H4 (cell line): ENCODE results near the gene EIF2S1. TPM values are rescaled to one million over a fixed set of nuclear protein-coding genes. Genes with fewer than 3 reads are reported as not detected.
"Not testable (repeated sequence)": the region's sequence is repeated elsewhere in the genome, so short reads cannot be mapped to it uniquely, and the experiment has no call there.

Experiments
- DNase-seq: peaks from one replicate; pipeline ENCODE4 v3.0.0-alpha.2; 2015; ENCODE audit warnings: low spot score
- total RNA-seq: library from RNA; depleted of rRNA; stranded (reverse); fragments of >200 nt; shearing (Covaris generic); gene quantifications from 2 replicates; pipeline ENCODE4 v1.2.3, GENCODE V29; 2014

EIF2S1 gene
- total RNA-seq, 1 experiment from 2014 or later = 295 TPM

DNA sequence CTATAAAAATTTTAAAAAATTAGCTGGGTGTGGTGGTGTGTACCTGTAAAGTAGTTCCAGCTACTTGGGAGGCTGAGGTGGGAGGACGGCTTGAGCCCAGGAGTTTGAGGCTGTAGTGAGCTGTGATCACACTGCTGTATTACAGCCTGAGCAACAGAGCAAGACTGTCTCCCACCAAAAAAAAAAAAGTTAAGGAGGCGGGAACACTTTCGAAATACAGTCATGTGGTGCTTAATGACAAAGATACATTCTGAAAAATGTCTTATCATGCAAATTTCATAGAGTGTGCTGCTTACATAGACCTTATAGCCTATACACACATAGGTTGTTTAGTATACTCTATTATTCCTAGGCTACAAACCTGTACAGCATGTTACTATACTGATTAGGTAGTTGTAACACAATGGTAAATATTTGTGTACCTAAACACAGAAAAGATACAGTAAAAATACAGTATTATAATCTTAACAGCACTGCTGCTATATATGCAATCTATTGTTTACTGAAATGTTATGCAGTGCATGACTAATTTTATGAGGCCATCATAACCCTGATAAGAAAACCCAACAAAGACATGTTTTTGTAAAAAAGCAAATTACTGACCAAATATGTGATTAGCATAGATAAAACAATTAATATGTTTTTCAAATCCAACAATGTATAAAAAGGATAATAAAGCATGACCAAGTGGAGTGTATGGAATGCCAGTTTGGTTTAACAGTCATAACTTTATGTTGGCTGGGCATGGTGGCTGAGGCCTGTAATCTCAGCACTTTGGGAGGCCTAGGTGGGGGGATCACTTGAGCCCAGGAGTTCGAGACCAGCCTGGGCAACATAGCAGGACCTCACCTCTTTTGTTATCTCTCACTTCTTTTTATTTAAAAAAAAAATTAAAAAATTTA, 11.4 kb downstream of the EIF2S1 start:
- DNase-seq = no peak

DNA sequence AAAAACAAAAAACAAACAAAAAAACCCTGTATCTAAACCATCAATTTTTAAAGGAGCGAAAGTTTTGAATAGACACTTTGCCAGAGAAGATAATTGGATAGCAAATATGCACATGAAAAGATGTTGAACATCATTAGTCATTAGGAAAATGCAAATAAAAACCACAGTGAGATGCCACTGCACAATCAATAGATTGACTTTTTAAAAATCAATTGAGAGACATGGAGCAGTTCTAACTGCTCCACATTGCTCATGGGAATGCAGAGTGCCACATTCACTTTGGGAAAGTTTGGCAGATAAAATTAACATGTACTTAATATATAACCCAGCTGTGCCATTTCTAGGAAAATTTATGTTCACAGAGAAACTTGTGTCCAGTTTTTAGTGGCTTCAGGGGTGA, 12.7 kb downstream of the EIF2S1 start:
- DNase-seq = no peak

DNA sequence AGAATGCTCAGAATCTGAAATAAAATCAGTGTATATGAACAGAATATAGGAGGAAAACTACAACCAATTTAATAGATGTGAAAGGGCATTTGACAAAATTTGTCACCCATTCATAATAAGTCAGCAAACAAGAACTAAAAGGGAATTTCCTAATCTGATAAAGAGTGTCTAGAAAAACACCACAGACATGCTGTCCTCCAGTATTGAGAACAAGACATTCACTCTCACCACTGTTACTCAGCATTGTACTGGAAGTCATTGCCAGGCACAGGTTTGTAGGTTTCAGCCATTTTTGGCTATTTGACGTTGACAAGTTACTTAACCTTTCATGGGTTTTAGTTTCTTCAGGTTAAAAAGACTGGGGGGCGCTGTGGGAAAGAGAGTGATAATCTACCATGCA, 13.2 kb downstream of the EIF2S1 start:
- no peak for DNase-seq

DNA sequence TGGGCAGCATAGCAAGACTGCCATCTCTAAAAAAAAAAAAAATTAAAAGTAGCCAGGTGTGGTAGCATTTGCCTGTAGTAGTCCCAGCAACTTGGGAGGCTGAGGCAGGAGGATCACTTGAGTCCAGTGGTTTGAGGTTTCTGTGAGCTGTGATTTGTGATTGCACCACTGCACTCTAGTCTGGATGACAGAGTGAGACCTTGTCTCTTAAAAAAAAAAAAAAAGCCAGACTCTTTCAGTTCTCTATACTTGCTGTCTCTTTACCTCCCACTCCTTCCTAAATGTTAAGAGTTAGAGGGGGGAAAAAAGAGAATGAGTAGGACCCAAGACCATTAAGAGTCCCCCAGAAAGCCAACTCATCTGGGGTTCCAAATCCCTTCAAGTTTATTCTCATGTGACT, 17.8 kb downstream of the EIF2S1 start:
- no peak for DNase-seq

DNA sequence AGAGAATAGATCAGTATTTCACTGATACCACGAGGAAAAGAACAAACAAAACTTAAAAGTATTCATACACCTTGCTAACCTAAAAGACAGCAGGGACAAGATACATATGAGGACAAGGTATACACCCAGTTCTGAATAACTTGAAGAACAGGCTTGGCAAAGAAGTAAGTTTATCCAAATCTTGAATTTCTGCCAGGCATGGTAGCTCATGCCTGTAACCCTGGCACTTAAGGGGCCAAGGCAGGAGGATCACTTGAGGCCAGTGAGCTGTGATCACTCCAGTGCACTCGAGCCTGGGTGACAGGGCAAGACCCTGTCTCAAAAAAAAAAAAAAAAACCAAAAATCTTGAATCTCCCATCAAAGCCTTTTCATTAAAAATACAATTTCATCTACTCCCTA, 25.0 kb downstream of the EIF2S1 start:
- DNase-seq = no peak

DNA sequence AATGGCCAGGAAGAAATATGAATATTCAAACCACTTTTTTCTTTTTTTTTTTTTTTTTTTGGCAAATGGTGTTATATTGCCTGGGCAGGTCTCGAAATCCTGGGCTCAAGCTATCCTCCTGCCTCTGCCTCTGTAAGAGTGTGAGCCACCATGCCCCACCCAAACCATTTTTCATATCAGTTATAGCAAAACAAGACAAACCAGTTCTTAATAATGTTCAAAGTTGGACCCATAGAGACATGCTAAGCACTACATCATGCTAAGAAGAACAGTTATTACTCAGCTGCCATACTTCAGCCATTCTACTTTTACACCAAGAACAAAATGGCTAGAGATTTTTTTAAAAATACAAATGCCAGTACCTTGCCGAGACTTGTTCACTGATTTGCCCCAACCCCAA, 25.5 kb downstream of the EIF2S1 start:
- DNase-seq = no peak

DNA sequence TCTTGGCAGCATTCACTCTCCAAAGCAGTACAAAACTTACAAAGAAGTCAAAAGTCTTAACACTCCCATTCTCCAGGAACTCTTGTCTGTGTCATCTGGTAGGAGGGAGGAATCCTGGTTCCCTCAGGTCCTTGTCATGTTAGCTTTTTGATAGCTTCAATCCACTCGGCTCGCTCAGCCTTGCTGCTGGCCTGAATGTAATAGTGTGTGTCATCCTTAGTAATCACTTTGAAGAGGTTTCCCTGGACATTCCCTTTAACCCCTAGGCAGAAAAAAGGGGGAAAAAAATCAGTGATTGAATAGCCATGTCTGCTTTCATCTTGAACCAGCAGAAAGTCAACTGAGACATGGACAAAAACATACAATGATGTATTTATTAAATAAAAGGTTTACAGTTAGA, 27.1 kb downstream of the EIF2S1 start:
- DNase-seq = no peak

DNA sequence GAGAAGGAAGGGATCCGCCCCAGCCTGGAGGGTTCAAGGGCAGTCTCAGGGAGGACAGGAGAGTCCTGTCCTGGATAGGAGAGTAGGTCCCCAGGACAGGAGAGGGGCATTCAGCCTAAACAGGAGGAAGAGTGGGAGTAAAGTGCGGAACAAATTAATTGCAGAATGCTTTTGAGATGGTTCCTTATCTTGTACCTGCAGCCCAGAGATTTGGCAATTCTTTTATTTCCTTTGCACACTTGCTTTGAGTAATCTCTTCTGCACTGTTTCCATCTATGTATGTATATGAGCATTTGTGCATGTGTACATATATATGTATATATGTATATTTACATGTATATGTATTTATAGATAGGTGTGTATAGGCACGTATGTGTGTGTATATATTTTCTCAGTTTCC, 29.1 kb downstream of the EIF2S1 start:
- DNase-seq = no peak

DNA sequence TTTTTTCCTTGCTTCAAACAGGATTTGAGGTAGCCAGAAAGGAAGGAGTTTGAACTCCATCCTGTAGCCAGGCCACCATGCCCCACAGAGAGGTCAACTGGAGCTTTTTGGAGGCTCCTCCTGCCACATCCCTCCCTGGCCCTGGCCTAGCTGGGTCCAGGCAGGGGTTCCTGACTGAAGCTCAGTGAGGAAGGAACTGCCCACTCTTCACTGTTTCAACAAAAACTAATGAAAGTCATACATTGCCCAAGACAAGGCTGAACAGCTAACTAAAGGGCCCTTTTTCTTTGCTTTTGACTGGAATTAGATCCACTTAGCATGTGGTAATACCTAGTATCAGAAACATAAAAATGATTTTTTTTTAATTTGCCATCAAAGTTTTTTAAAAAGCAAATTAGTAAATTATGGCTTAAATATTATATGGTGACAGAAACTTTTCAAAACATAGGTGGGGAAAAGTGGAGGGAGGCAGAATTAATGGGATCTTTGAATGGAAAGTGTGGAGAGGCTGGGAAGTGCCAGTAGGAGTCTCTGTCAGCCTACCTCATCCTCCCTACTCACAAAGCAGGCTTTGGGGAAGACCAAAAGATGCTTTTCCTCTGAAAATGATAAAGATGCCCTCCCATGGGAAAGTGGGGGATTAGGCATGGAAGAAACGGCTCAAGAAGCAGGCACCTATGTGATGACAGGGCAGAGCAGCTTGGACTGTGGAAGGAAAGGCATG, 29.8 kb downstream of the EIF2S1 start:
- no peak for DNase-seq

DNA sequence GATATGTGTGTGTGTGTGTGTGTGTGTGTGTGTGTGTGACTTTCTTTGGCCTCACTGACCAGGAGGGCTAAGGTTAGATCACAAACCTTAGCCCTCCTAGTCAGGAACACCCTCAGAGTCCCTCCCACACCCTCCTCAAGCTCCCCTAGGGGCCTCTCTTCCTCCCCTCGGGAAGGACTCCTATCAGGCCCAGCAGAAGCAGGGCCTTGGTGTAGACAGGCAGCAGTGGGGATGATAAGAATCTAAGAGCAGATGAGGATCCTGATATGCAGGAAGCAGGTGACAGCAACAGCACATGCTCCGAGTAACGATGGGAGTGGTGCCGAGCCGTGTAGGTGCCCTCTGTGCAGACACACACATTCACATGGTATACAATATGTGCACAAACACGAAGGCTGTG, 31.1 kb downstream of the EIF2S1 start:
- no peak for DNase-seq

DNA sequence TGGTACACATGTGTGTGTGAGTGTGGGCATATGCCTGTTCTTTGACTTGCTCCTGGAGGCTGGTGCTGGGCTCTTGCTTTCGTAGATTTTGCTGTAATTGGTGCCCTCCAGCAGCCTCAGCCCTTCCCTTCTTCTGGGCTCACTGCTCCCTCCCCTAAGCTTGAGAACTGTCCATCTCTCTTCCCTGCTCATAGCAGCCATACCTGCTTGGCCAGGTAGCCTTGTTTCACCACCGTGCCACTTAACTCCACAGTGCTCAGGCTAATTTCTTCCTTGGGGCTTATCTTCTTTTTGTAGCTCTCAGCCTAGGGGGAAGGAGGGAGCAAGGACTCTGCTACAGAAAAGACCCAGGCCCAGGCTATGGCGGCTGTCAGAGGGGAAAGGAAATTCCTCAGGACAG, 32.0 kb downstream of the EIF2S1 start:
- no peak for DNase-seq

DNA sequence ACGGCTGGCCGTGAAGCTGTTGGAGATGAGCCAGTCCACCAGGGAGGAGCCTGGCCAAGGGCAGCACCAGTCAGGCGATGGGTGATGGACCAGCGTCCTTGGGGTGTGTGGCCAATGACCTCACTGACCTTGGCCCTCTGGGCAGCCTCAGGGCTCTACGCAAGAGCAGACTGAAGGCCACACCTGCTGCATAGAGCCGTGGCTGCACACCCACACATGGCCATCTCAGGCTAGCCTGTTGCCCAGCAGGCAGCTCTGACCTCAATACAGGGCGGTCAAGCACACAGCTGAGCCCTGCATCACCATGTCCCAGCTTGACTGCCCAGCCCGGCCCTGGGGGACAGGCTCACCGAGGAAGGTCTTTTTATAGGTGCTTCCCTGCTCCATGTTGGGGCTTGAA, 32.7 kb downstream of the EIF2S1 start:
- no peak for DNase-seq

DNA sequence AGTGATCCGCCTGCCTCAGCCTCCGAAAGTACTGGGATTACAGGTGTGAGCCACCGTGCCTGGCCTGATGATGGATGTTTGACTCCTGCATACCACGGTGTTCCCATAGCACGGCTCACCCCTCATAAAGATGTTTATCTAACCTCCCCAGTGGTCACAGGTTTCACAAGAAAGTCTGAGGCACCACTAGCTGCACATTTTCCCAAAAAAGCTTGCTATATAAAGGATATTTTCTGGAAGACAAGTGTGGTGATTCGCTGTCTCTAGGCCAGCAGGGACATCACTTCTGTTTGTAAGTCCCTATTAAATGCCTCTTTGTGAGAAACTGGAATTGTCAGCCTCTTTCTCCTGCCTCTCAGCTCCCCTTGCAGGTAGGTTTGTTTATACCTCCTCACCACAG, 33.6 kb downstream of the EIF2S1 start:
- no peak for DNase-seq

DNA sequence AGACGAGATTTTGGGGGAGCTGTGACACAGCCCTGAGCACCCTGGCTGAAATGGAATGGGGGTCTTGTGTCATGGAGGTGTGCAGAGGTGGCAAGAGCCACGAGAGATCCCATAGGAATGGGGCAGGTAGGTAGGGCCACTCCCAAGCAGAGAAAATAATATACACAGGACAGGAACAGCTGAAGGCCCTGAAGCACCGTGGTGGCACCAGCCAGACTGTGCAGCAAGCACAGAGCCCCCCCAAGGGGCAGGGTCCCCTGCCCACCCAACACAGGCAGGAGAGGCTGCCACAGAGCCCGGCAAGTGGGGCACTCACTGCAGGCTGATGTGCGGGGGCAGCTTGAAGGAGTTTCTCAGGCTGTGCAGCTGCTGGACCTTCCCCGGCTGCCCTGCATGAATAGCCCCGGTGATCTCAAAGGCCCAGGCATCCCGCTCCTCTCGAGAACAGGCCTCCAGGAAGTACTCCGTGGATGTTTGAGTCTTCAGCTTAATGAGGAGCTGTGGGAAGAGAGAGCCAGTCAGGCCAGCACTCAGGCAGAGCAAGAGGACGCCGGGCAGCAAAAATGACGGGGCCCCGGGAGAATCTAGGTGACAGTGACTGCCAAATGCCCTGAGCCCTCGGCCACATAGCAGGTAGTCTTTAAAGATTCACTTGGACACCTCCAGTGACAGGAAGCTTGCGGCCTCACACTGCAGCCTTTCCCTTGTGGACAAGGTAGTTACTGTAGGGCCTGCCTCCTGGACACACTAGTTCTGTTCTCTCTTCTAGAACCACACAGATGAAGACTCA, 35.2 kb downstream of the EIF2S1 start:
- DNase-seq = no peak

DNA sequence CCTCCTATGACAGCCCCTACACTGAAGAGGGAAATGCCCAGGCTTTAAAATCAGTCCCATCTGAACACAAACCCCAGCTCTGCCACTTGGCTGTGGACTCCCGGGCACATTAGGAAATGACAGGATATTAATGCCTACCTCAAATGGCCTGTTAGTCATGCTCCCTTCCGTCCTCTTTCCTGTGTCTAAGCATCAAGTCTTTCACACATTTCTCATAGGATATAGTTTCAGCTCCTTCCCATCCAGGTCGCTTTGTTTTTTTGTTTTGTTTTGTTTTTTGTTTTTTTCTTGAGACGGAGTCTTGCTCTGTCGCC, 35.7 kb downstream of the EIF2S1 start:
- no peak for DNase-seq

DNA sequence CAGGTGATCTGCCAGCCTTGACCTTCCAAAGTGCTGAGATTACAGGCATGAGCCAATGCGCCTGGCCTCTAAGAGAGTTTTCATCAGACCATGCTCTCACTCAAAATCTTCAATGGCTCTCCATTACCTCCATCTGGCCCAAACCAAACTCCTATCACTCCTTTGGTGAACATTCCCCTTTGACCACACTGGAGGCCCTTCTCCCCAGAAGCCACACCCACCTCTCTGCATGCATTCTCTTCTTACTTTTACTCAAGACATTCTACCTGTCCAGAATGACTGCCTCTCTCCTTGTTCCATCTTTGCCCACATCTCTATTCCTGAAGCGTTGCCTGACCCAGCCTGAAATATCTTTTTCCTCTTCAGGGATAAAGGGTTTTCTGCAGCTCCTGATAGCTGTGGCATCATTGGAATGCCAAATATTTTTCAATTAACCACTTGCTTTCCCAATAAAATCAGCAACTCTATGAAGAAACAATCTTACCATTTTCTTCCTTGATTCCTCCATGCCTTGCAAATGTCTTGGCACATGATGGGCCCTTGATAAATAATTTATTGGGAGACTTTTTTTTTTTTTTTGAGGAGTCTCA, 36.3 kb downstream of the EIF2S1 start:
- no peak for DNase-seq

DNA sequence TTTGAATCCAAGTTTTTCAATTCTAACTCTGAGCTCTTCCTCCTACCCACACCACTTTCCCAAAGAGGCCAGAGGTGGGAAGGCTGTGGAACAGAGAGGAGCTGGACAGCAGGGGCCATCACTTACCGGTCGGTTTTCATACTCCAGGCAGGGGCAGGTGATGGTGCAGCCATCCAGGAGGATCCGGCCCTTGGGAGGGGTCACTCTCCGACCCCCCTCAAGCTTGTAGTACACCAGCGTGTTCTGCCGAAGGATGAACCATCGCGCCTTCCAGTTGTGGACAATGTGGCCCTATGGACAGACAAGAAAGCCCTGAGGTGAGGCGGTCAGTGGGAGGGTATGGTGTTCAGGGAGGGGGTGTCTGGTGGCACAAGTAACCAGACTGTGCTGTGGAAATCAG, 37.4 kb downstream of the EIF2S1 start:
- DNase-seq = no peak

DNA sequence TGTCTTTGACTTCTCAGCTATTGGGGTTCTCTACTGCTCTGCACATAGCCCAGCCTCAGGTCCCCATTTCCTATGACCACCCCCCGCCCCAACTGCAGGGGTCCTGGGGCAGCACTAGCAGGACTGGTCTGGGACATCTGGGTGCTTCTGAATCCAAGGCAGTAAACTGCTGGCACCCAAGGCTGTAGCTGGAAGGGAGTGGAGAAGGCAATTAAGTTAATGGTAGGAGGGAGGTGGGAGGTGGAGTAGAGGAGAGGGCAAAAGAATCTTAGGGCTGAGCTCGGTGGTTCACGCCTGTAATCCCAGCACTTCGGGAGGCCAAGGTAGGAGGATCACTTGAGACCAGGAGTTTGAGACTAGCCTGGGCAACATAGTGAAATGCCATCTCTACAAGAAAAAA, 40.3 kb downstream of the EIF2S1 start:
- DNase-seq = no peak

DNA sequence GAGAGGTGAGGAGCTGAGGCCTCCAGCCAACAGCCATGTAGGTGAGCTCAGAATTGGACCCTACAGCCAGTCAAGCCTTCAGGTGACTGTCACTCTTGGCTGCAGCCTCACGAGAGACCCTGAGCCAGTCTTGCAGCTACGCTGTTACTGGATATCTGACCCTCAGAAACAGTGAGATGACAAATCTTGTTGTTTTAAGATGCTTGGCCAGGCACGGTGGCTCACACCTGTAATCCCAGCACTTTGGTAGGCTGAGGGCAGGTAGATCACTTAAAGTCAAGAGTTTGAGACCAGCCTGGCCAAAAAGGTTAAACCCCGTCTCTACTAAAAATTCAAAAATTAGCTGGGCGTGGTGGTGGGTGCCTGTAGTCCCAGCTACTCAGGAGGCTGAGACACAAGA, 45.6 kb downstream of the EIF2S1 start:
- no peak for DNase-seq

DNA sequence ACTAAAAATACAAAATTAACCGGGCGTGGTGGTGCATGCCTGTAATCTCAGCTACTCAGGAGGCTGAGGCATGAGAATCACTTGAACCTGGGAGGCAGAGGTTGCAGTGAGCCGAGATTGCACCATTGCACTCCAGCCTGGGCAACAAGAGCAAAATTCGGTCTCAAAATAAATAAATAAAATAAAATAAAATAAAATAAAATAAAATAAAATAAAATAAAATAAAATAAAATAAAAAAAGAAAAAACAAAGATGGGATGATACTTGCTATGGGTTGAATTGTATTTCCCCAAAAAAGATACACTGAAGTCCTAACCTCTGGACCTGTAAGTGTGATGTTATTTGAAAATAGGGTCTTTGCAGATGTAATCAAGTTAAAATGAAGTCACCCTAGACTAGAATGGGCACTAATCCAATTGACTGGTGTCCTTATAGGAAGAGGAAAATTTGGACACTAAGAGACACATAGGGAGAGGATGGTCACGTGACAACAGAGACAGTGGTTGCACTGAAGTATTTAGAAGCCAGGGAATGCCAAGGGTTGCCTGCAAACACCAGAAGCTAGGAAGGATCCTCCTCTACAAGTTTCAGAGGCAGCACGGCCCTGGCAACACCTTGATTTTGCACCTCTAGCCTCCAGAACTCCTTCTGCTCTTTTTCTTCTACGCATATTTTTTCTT, 48.1 kb downstream of the EIF2S1 start:
- not testable (repeated sequence) for DNase-seq

DNA sequence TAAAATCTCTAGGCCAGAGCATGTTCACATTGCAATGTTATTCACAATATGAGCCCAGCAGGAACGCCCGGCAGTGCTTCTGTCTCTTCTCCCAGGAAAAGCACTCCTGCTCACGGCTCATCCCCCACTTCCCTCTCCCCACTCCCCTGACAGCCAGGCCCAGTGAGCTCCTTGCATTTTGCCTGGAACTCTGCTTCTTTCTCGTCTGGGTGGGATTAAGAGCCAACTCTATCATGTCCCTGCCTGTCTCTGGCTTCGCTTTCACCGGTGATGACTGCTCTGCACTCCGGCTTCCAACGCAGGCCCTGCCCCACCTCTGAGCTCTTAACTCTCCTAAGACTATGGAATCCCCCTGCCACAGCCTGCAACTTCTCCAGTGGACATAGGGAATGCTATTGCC, 49.3 kb downstream of the EIF2S1 start:
- no peak for DNase-seq

DNA sequence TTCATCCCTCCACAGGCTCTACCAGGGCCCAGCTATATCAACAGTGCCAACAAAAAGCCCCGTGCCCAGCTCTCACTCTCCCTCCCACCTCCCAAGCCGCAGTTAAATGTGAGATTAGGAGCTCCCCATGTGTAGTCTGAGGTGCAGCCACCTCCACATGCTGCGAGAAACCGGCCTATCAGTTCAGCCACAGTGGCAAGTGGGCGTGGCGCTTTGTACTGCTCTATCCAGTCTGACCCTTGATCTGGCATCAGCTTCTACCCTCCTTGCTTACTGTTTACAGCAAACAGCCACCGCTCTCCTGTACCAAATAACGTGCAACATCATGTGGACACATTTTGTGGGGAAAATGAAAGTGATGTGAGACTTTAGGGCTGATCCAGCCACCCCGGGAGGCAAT, 50.2 kb downstream of the EIF2S1 start:
- no peak for DNase-seq
